Heart left ventricle (tissue), 13 donors: ENCODE results near the gene SLC1A7.

Source experiments
- CTCF ChIP-seq, 12 donors: fragments of 200-600 bp; sonication (generic) in 4 of 12; IDR thresholded peaks; one replicate each; pipeline versions ENCODE4 v1.5.0 to v1.8.0; 2018 to 2022; ENCODE audit warnings: antibody characterized with exemption in 12 of 12, mild to moderate bottlenecking in 5 of 12
- POLR2A ChIP-seq, 2 donors: fragments of 450-650 bp; IDR thresholded peaks; one replicate each; pipeline ENCODE4 v1.6.1; 2017; ENCODE audit warnings: antibody characterized with exemption in 2 of 2, mild to moderate bottlenecking in 2 of 2, moderate library complexity in 2 of 2
- donor health status: ischemic (EF 13 %, LVEDD 7.1; RV severe dilation, severe dysfunction).
- donor health status: DM: no; HTN: yes; CAD: no.
- donor health status: DM: no; HTN: no; CAD: no.
- donor health status: ischemic (EF 25% LVEDD 6.9; RV normal size, moderate dysfunction).
- donor health status: ischemic (EF 25% LVEDD 5.7; RV mildly dilated, moderate dysfunction).
- donor health status: ischemic (EF 35%, LVEDD 5.7; RV mildly dilated, moderate dysfunction).
- donor health status: nonischemic (EF 11% LVEDD 7.7; RV severe dilation, severe dysfunction).
- donor health status: DM: yes; HTN: yes; CAD: no.
- donor health status: PGD.
- donor health status: ischemic (EF 29% LVEDD 5.4; RV normal size, mild dysfunction).
- donor health status: nonischemic (EF 23%, LVEDD 6.1; RV moderate dilation, normal function).

GRCh38 chr1:53060579-53060978 lies 81.9 kb downstream of the SLC1A7 start:
- TF ChIP-seq CTCF (IDR thresholded peaks at IDR 0.05) = no peak
- TF ChIP-seq POLR2A (IDR thresholded peaks at IDR 0.05) = no peak
